ENCODE data around the gene ZNF587.
A peak's percentile ranks its signal among the peaks of the same experiment; 100 is the strongest.
"Not testable (repeated sequence)": the region's sequence is repeated elsewhere in the genome, so short reads cannot be mapped to it uniquely, and the experiment has no call there.

The ZNF587 gene

GRCh38 chr19:57849162-57849665 lies 445 bp upstream of the ZNF587 start:
- not testable (repeated sequence) for H3K27me3 ChIP-seq (ENCODE audit: control insufficient read depth in 2 of 2, insufficient read depth in 2 of 2, low read length in 2 of 2); H3K27ac ChIP-seq (ENCODE audit: low read depth in 2 of 2, low read length in 2 of 2); H3K9me3 ChIP-seq (ENCODE audit: control insufficient read depth in 2 of 2, low read length in 2 of 2); H3K9ac ChIP-seq (ENCODE audit: low read depth in 1 of 2, low read length in 2 of 2)
- Histone ChIP-seq H3K4me1 (ENCODE audit: control insufficient read depth in 2 of 2, insufficient read depth in 2 of 2, low read length in 2 of 2) (peaks cover 14 to 17% of the 10 kb centered on the region in 2 donors), H3K4me3 (ENCODE audit: low read length in 2 of 2) (peak overlapping the region; percentile 86 to 95), H3K36me3 (ENCODE audit: control insufficient read depth in 2 of 2, insufficient read depth in 2 of 2, low read length in 2 of 2) (peaks cover 4 to 14% of the 10 kb centered on the region in 2 donors)

- Histone ChIP-seq H3K27ac (ENCODE audit: low read depth in 2 of 2, low read length in 2 of 2) (peak overlapping the region; percentile 88 to 89), H3K27me3 (ENCODE audit: control insufficient read depth in 2 of 2, insufficient read depth in 2 of 2, low read length in 2 of 2) (no peaks in the 10 kb centered on the region), H3K4me3 (ENCODE audit: low read length in 2 of 2) (peak overlapping the region; percentile 86 to 95), H3K9me3 (ENCODE audit: control insufficient read depth in 2 of 2, low read length in 2 of 2) (no peaks in the 10 kb centered on the region), H3K4me1 (ENCODE audit: control insufficient read depth in 2 of 2, insufficient read depth in 2 of 2, low read length in 2 of 2) (peaks cover 14 to 17% of the 10 kb centered on the region in 2 donors), H3K9ac (ENCODE audit: low read depth in 1 of 2, low read length in 2 of 2) (peak overlapping the region; percentile 76 to 89), H3K36me3 (ENCODE audit: control insufficient read depth in 2 of 2, insufficient read depth in 2 of 2, low read length in 2 of 2) (peaks cover 12% of the 10 kb centered on the region in 2 donors)
Observed at GRCh38 chr19:57850553-57851017, 926 bp downstream of the ZNF587 start.

GRCh38 chr19:57851812-57852603 lies 2.3 kb downstream of the ZNF587 start:
- peaks cover 21 to 26% of the 10 kb centered on the region in 2 donors for H3K36me3 ChIP-seq (ENCODE audit: control insufficient read depth in 2 of 2, insufficient read depth in 2 of 2, low read length in 2 of 2)
- peak overlapping the region; percentile 81 to 89 for H3K27ac ChIP-seq (ENCODE audit: low read depth in 2 of 2, low read length in 2 of 2)
- peak overlapping the region; percentile 6 to 29 for H3K4me3 ChIP-seq (ENCODE audit: low read length in 2 of 2)
- not testable (repeated sequence) for H3K27me3 ChIP-seq (ENCODE audit: control insufficient read depth in 2 of 2, insufficient read depth in 2 of 2, low read length in 2 of 2); H3K9ac ChIP-seq (ENCODE audit: low read depth in 1 of 2, low read length in 2 of 2); H3K9me3 ChIP-seq (ENCODE audit: control insufficient read depth in 2 of 2, low read length in 2 of 2)
- peaks cover 14 to 17% of the 10 kb centered on the region in 2 donors for H3K4me1 ChIP-seq (ENCODE audit: control insufficient read depth in 2 of 2, insufficient read depth in 2 of 2, low read length in 2 of 2)

- not testable (repeated sequence) for H3K9ac ChIP-seq (ENCODE audit: low read depth in 1 of 2, low read length in 2 of 2); H3K27me3 ChIP-seq (ENCODE audit: control insufficient read depth in 2 of 2, insufficient read depth in 2 of 2, low read length in 2 of 2); H3K9me3 ChIP-seq (ENCODE audit: control insufficient read depth in 2 of 2, low read length in 2 of 2); H3K4me3 ChIP-seq (ENCODE audit: low read length in 2 of 2); H3K27ac ChIP-seq (ENCODE audit: low read depth in 2 of 2, low read length in 2 of 2)
- peaks cover 14 to 17% of the 10 kb centered on the region in 2 donors for H3K4me1 ChIP-seq (ENCODE audit: control insufficient read depth in 2 of 2, insufficient read depth in 2 of 2, low read length in 2 of 2)
- H3K36me3 ChIP-seq (ENCODE audit: control insufficient read depth in 2 of 2, insufficient read depth in 2 of 2, low read length in 2 of 2), result peaks cover 29 to 35% of the 10 kb centered on the region in 2 donors
Observed at GRCh38 chr19:57854117-57854516, 4.5 kb downstream of the ZNF587 start.

- not testable (repeated sequence) for H3K27ac ChIP-seq (ENCODE audit: low read depth in 2 of 2, low read length in 2 of 2); H3K9ac ChIP-seq (ENCODE audit: low read depth in 1 of 2, low read length in 2 of 2); H3K27me3 ChIP-seq (ENCODE audit: control insufficient read depth in 2 of 2, insufficient read depth in 2 of 2, low read length in 2 of 2); H3K4me3 ChIP-seq (ENCODE audit: low read length in 2 of 2); H3K4me1 ChIP-seq (ENCODE audit: control insufficient read depth in 2 of 2, insufficient read depth in 2 of 2, low read length in 2 of 2)
- Histone ChIP-seq H3K36me3 (ENCODE audit: control insufficient read depth in 2 of 2, insufficient read depth in 2 of 2, low read length in 2 of 2) (peaks cover 71 to 79% of the 10 kb centered on the region in 2 donors), H3K9me3 (ENCODE audit: control insufficient read depth in 2 of 2, low read length in 2 of 2) (peaks cover 6 to 22% of the 10 kb centered on the region in 2 donors)
Observed at GRCh38 chr19:57862351-57862750, 12.7 kb downstream of the ZNF587 start.

- peaks cover 13 to 23% of the 10 kb centered on the region in 2 donors for H3K9me3 ChIP-seq (ENCODE audit: control insufficient read depth in 2 of 2, low read length in 2 of 2)
- no peak overlapping the region for H3K4me3 ChIP-seq (ENCODE audit: low read length in 2 of 2)
- H3K36me3 ChIP-seq (ENCODE audit: control insufficient read depth in 2 of 2, insufficient read depth in 2 of 2, low read length in 2 of 2), result peaks cover 38 to 40% of the 10 kb centered on the region in 2 donors
Observed at GRCh38 chr19:57867868-57868492, 18.3 kb downstream of the ZNF587 start.

GRCh38 chr19:57869655-57870054 lies 20.0 kb downstream of the ZNF587 start:
- not testable (repeated sequence) for H3K27ac ChIP-seq (ENCODE audit: low read depth in 2 of 2, low read length in 2 of 2); H3K4me1 ChIP-seq (ENCODE audit: control insufficient read depth in 2 of 2, insufficient read depth in 2 of 2, low read length in 2 of 2); H3K4me3 ChIP-seq (ENCODE audit: low read length in 2 of 2); H3K9ac ChIP-seq (ENCODE audit: low read depth in 1 of 2, low read length in 2 of 2); H3K27me3 ChIP-seq (ENCODE audit: control insufficient read depth in 2 of 2, insufficient read depth in 2 of 2, low read length in 2 of 2)
- Histone ChIP-seq H3K36me3 (ENCODE audit: control insufficient read depth in 2 of 2, insufficient read depth in 2 of 2, low read length in 2 of 2) (peaks cover 33 to 41% of the 10 kb centered on the region in 2 donors), H3K9me3 (ENCODE audit: control insufficient read depth in 2 of 2, low read length in 2 of 2) (peaks cover 20 to 32% of the 10 kb centered on the region in 2 donors)

More at GRCh38 chr19:57867868-57868492, 18.3 kb downstream of the ZNF587 start:
- Histone ChIP-seq H3K4me1 (ENCODE audit: control insufficient read depth in 2 of 2, insufficient read depth in 2 of 2, low read length in 2 of 2) (no peaks in the 10 kb centered on the region), H3K27ac (ENCODE audit: low read depth in 2 of 2, low read length in 2 of 2) (no peak overlapping the region), H3K9ac (ENCODE audit: low read depth in 1 of 2, low read length in 2 of 2) (no peak overlapping the region), H3K27me3 (ENCODE audit: control insufficient read depth in 2 of 2, insufficient read depth in 2 of 2, low read length in 2 of 2) (no peaks in the 10 kb centered on the region)

GRCh38 chr19:57870225-57870624 lies 20.6 kb downstream of the ZNF587 start:
- Histone ChIP-seq H3K9me3 (ENCODE audit: control insufficient read depth in 2 of 2, low read length in 2 of 2) (peaks cover 21 to 33% of the 10 kb centered on the region in 2 donors), H3K4me1 (ENCODE audit: control insufficient read depth in 2 of 2, insufficient read depth in 2 of 2, low read length in 2 of 2) (no peaks in the 10 kb centered on the region), H3K4me3 (ENCODE audit: low read length in 2 of 2) (no peak overlapping the region), H3K27ac (ENCODE audit: low read depth in 2 of 2, low read length in 2 of 2) (no peak overlapping the region), H3K36me3 (ENCODE audit: control insufficient read depth in 2 of 2, insufficient read depth in 2 of 2, low read length in 2 of 2) (peaks cover 29 to 37% of the 10 kb centered on the region in 2 donors), H3K27me3 (ENCODE audit: control insufficient read depth in 2 of 2, insufficient read depth in 2 of 2, low read length in 2 of 2) (no peaks in the 10 kb centered on the region), H3K9ac (ENCODE audit: low read depth in 1 of 2, low read length in 2 of 2) (no peak overlapping the region)

- Histone ChIP-seq H3K9ac (ENCODE audit: low read depth in 1 of 2, low read length in 2 of 2) (no peak overlapping the region), H3K27me3 (ENCODE audit: control insufficient read depth in 2 of 2, insufficient read depth in 2 of 2, low read length in 2 of 2) (no peaks in the 10 kb centered on the region), H3K4me3 (ENCODE audit: low read length in 2 of 2) (no peak overlapping the region), H3K27ac (ENCODE audit: low read depth in 2 of 2, low read length in 2 of 2) (no peak overlapping the region), H3K9me3 (ENCODE audit: control insufficient read depth in 2 of 2, low read length in 2 of 2) (peaks cover 34 to 42% of the 10 kb centered on the region in 2 donors), H3K36me3 (ENCODE audit: control insufficient read depth in 2 of 2, insufficient read depth in 2 of 2, low read length in 2 of 2) (peaks cover 23 to 35% of the 10 kb centered on the region in 2 donors), H3K4me1 (ENCODE audit: control insufficient read depth in 2 of 2, insufficient read depth in 2 of 2, low read length in 2 of 2) (no peaks in the 10 kb centered on the region)
Observed at GRCh38 chr19:57872450-57872849, 22.8 kb downstream of the ZNF587 start.

Measured in mucosa of rectum (tissue), 2 donors.